Hepatocyte (in vitro differentiated cells): Measurements from ENCODE around the gene SLC44A3. TPM values are rescaled to one million over a fixed set of nuclear protein-coding genes. Genes with fewer than 3 reads are reported as not detected.

Source experiments
- DNase-seq: peaks from one replicate; pipeline ENCODE4 v3.0.0-alpha.2; 2016; ENCODE audit warnings: low spot score
- H2AFZ ChIP-seq: fragments of 200-600 bp; sonication (generic); 2 replicates; pipeline ENCODE4 v1.6.0; 2016; ENCODE audit warnings: antibody characterized with exemption, mild to moderate bottlenecking
- H3K27ac ChIP-seq: fragments of 200-600 bp; sonication (generic); 2 replicates; pipeline ENCODE4 v1.5.1; 2016; ENCODE audit warnings: mild to moderate bottlenecking
- H3K27me3 ChIP-seq: fragments of 200-600 bp; sonication (generic); 2 replicates; pipeline ENCODE4 v1.6.1; 2016
- H3K36me3 ChIP-seq: fragments of 200-600 bp; sonication (generic); replicated peaks from 2 replicates; pipeline ENCODE4 v1.5.1; 2016; ENCODE audit warnings: low read depth; ENCODE audit not compliant: insufficient read depth
- H3K4me1 ChIP-seq: fragments of 200-600 bp; sonication (generic); 2 replicates; pipeline ENCODE4 v1.5.1; 2016; ENCODE audit warnings: mild to moderate bottlenecking, moderate library complexity; ENCODE audit not compliant: insufficient read depth
- H3K4me2 ChIP-seq: fragments of 200-600 bp; sonication (generic); 2 replicates; pipeline ENCODE4 v1.6.0; 2016
- H3K4me3 ChIP-seq: fragments of 200-600 bp; sonication (generic); 2 replicates; pipeline ENCODE4 v1.5.1; 2016; ENCODE audit warnings: mild to moderate bottlenecking
- H3K79me2 ChIP-seq: fragments of 200-600 bp; sonication (generic); 2 replicates; pipeline ENCODE4 v1.6.0; 2017; ENCODE audit warnings: mild to moderate bottlenecking
- H3K9me2 ChIP-seq: fragments of 200-600 bp; sonication (generic); replicated peaks from 2 replicates; pipeline ENCODE4 v1.6.0; 2017; ENCODE audit warnings: mild to moderate bottlenecking; ENCODE audit not compliant: insufficient read depth
- H3K9me3 ChIP-seq: fragments of 200-600 bp; sonication (generic); 2 replicates; pipeline ENCODE4 v1.5.1; 2016; ENCODE audit warnings: low read depth, mild to moderate bottlenecking
- H4K20me1 ChIP-seq: fragments of 200-600 bp; sonication (generic); 2 replicates; pipeline ENCODE4 v1.6.0; 2016; ENCODE audit warnings: mild to moderate bottlenecking; ENCODE audit not compliant: insufficient read depth, poor library complexity, severe bottlenecking
- CTCF ChIP-seq: fragments of 200-600 bp; sonication (generic); IDR thresholded peaks from 2 replicates; pipeline ENCODE4 v1.5.1; 2016; ENCODE audit warnings: antibody characterized with exemption, mild to moderate bottlenecking; ENCODE audit not compliant: poor library complexity
- EZH2 ChIP-seq: fragments of 200-600 bp; sonication (generic); IDR thresholded peaks from 2 replicates; pipeline ENCODE4 v1.6.1; 2016; ENCODE audit warnings: antibody characterized with exemption, mild to moderate bottlenecking, borderline replicate concordance
- EZH2phosphoT487 ChIP-seq: fragments of 200-600 bp; sonication (generic); IDR thresholded peaks from one replicate; pipeline ENCODE4 v1.6.1; 2018; ENCODE audit warnings: antibody characterized with exemption, mild to moderate bottlenecking, low read depth, moderate library complexity; ENCODE audit not compliant: unreplicated experiment, severe bottlenecking
- WGBS: methylation state at CpG from one replicate; pipeline ENCODE4 v1.1.6; 2016; ENCODE audit warnings: low lambda C conversion rate; ENCODE audit errors: missing lambda C conversion rate; 5-methylcytosine and 5-hydroxymethylcytosine counted together
- polyA plus RNA-seq: library from polyadenylated mRNA; unstranded; fragments of >200 nt; fragmentation: Nextera tagmentation; extraction: Ambion mirVana; gene quantifications from 2 replicates; pipeline ENCODE4 v1.2.1, GENCODE V29; 2016
- total RNA-seq: library from RNA; depleted of rRNA; stranded (reverse); fragments of >200 nt; gene quantifications from 2 replicates; pipeline ENCODE4 v1.2.3, GENCODE V29; 2014

The SLC44A3 gene
- total and polyA plus RNA-seq, 2 experiments from 2014 or later = 51.5 to 55.3 TPM

GRCh38 chr1:94874423-94874822 lies 54.3 kb downstream of the SLC44A3 start:
- TF ChIP-seq EZH2 (no peak), CTCF (no peak), EZH2phosphoT487 (no peak)
- Histone ChIP-seq H4K20me1 (no peaks in the 10 kb centered on the region), H3K4me3 (no peak overlapping the region), H3K27me3 (no peaks in the 10 kb centered on the region), H3K36me3 (no peaks in the 10 kb centered on the region), H3K4me1 (peaks cover 6% of the 10 kb centered on the region), H3K9me2 (no peaks in the 10 kb centered on the region), H3K27ac (peak overlapping the region; percentile 78), H3K9me3 (no peaks in the 10 kb centered on the region), H3K79me2 (no peaks in the 10 kb centered on the region), H3K4me2 (no peak overlapping the region), H2AFZ (no peak overlapping the region)
- no peak for DNase-seq
- 89% methylated on average over 6 of the region's 6 CpGs for WGBS

GRCh38 chr1:94875794-94876193 lies 55.6 kb downstream of the SLC44A3 start:
- Histone ChIP-seq H2AFZ (no peak overlapping the region), H3K27me3 (no peaks in the 10 kb centered on the region), H4K20me1 (no peaks in the 10 kb centered on the region), H3K9me3 (no peaks in the 10 kb centered on the region), H3K36me3 (no peaks in the 10 kb centered on the region), H3K9me2 (no peaks in the 10 kb centered on the region), H3K79me2 (no peaks in the 10 kb centered on the region), H3K4me3 (no peak overlapping the region), H3K27ac (peak overlapping the region; percentile 40), H3K4me1 (peaks cover 6% of the 10 kb centered on the region), H3K4me2 (no peak overlapping the region)
- 93% methylated on average over 4 of the region's 4 CpGs for WGBS
- DNase-seq = no peak
- no peak for TF ChIP-seq EZH2phosphoT487
- TF ChIP-seq CTCF = no peak
- TF ChIP-seq EZH2 = no peak

- TF ChIP-seq CTCF (no peak), EZH2phosphoT487 (no peak), EZH2 (no peak)
- H3K27ac ChIP-seq = peak overlapping the region; percentile 40
- no peaks in the 10 kb centered on the region for H3K27me3 ChIP-seq
- no peaks in the 10 kb centered on the region for H3K9me2 ChIP-seq
- WGBS = 93% methylated on average over 3 of the region's 3 CpGs
- H3K4me1 ChIP-seq = peaks cover 6% of the 10 kb centered on the region
- no peaks in the 10 kb centered on the region for H3K9me3 ChIP-seq
- no peaks in the 10 kb centered on the region for H4K20me1 ChIP-seq
- H3K4me2 ChIP-seq = no peak overlapping the region
- H3K36me3 ChIP-seq = no peaks in the 10 kb centered on the region
- no peak overlapping the region for H3K4me3 ChIP-seq
- H3K79me2 ChIP-seq = no peaks in the 10 kb centered on the region
- no peak overlapping the region for H2AFZ ChIP-seq
- no peak for DNase-seq
Observed at GRCh38 chr1:94876362-94876761, 56.2 kb downstream of the SLC44A3 start.

- Histone ChIP-seq H3K4me3 (no peak overlapping the region), H4K20me1 (no peaks in the 10 kb centered on the region), H3K4me2 (no peak overlapping the region), H3K4me1 (peaks cover 7% of the 10 kb centered on the region), H2AFZ (no peak overlapping the region), H3K27me3 (no peaks in the 10 kb centered on the region), H3K9me3 (no peaks in the 10 kb centered on the region), H3K79me2 (no peaks in the 10 kb centered on the region), H3K9me2 (no peaks in the 10 kb centered on the region), H3K36me3 (no peaks in the 10 kb centered on the region), H3K27ac (no peak overlapping the region)
- 95% methylated on average over 5 of the region's 5 CpGs for WGBS
- TF ChIP-seq EZH2phosphoT487 (no peak), EZH2 (no peak), CTCF (no peak)
- DNase-seq = no peak
Observed at GRCh38 chr1:94878329-94878728, 58.2 kb downstream of the SLC44A3 start.
